ENCODE data around the gene ACOX2. TPM values are rescaled to one million over a fixed set of nuclear protein-coding genes. Genes with fewer than 3 reads are reported as not detected.

ACOX2 gene
- total RNA-seq, 1 experiment from 2014 or later, result 9.5 TPM

- no peaks in the 10 kb centered on the region for H3K27me3 Mint-ChIP-seq (ENCODE audit: insufficient read depth, unreplicated experiment)
- DNase-seq, result no peak
- no peaks in the 10 kb centered on the region for H3K36me3 Mint-ChIP-seq (ENCODE audit: insufficient read depth, unreplicated experiment)
- ChIA-PET CTCF (no interaction called here), POLR2A (no interaction called here)
- TF ChIP-seq, protein P1, sequence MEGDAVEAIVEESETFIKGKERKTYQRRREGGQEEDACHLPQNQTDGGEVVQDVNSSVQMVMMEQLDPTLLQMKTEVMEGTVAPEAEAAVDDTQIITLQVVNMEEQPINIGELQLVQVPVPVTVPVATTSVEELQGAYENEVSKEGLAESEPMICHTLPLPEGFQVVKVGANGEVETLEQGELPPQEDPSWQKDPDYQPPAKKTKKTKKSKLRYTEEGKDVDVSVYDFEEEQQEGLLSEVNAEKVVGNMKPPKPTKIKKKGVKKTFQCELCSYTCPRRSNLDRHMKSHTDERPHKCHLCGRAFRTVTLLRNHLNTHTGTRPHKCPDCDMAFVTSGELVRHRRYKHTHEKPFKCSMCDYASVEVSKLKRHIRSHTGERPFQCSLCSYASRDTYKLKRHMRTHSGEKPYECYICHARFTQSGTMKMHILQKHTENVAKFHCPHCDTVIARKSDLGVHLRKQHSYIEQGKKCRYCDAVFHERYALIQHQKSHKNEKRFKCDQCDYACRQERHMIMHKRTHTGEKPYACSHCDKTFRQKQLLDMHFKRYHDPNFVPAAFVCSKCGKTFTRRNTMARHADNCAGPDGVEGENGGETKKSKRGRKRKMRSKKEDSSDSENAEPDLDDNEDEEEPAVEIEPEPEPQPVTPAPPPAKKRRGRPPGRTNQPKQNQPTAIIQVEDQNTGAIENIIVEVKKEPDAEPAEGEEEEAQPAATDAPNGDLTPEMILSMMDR (IDR thresholded peaks at IDR 0.05; ENCODE audit: insufficient read depth in 1 of 2, low read depth in 1 of 2, low read length in 1 of 2, severe bottlenecking in 1 of 2, unreplicated experiment in 1 of 2), result no peak
- no peaks in the 10 kb centered on the region for H3K36me3 ChIP-seq (ENCODE audit: control insufficient read depth, insufficient read depth, low read length)
- no peaks in the 10 kb centered on the region for H3K9me3 Mint-ChIP-seq (ENCODE audit: unreplicated experiment)
- no peak overlapping the region for H3K27ac Mint-ChIP-seq (ENCODE audit: unreplicated experiment)
- no peak overlapping the region for H3K4me3 Mint-ChIP-seq (ENCODE audit: unreplicated experiment)
- H3K4me1 Mint-ChIP-seq (ENCODE audit: low read depth, unreplicated experiment), result peaks cover 14% of the 10 kb centered on the region
- no peak overlapping the region for H3K4me3 ChIP-seq (ENCODE audit: low read depth, low read length)
- intact Hi-C loops (cut with micrococcal nuclease; ENCODE audit: unreplicated experiment), result no loop called here
- H3K9me3 ChIP-seq, result no peaks in the 10 kb centered on the region
- no TSS peak for BruUV-seq (replicated peaks)
- H3K27me3 ChIP-seq (replicated peaks; ENCODE audit: control insufficient read depth, insufficient read depth, low read length), result no peaks in the 10 kb centered on the region
- H3K4me1 ChIP-seq, result peaks cover 42% of the 10 kb centered on the region
Observed at GRCh38 chr3:58466899-58467563, 70.0 kb downstream of the ACOX2 start.

- peaks cover 20% of the 10 kb centered on the region for H3K4me1 ChIP-seq
- no peak overlapping the region for H3K4me3 ChIP-seq (ENCODE audit: low read depth, low read length)
- CTCF ChIA-PET, result no interaction called here
- no peaks in the 10 kb centered on the region for H3K9me3 ChIP-seq
- intact Hi-C loops (cut with micrococcal nuclease; ENCODE audit: unreplicated experiment), result no loop called here
- Mint-ChIP-seq H3K27ac (ENCODE audit: unreplicated experiment) (no peak overlapping the region), H3K4me1 (ENCODE audit: low read depth, unreplicated experiment) (peaks cover 3% of the 10 kb centered on the region), H3K9me3 (ENCODE audit: unreplicated experiment) (no peaks in the 10 kb centered on the region), H3K27me3 (ENCODE audit: insufficient read depth, unreplicated experiment) (no peaks in the 10 kb centered on the region), H3K4me3 (ENCODE audit: unreplicated experiment) (no peak overlapping the region), H3K36me3 (ENCODE audit: insufficient read depth, unreplicated experiment) (no peaks in the 10 kb centered on the region)
- no peaks in the 10 kb centered on the region for H3K36me3 ChIP-seq (ENCODE audit: control insufficient read depth, insufficient read depth, low read length)
- TF ChIP-seq, protein P1 (IDR thresholded peaks at IDR 0.05; ENCODE audit: insufficient read depth in 1 of 2, low read depth in 1 of 2, low read length in 1 of 2, severe bottlenecking in 1 of 2, unreplicated experiment in 1 of 2), result no peak
- H3K27me3 ChIP-seq (replicated peaks; ENCODE audit: control insufficient read depth, insufficient read depth, low read length), result no peaks in the 10 kb centered on the region
- no peak for DNase-seq
- BruUV-seq (replicated peaks), result no TSS peak
- POLR2A ChIA-PET, result no interaction called here
Observed at GRCh38 chr3:58464866-58465265, 72.1 kb downstream of the ACOX2 start.

DNA sequence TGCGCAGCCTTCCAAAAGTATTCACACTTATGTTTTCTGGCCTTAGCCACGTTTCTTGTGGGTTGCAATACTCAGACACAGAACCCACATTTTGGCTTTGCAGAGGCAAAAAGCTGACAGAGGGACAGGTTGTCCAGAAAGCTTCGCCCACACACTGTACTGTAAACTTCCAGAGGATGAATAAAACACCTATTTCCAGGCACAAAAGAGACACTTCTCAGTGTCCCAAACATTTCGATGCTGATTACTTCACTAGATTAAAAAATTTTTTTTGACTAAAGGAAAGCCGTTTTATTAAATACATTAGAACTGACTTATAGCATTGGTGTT is 73.1 kb downstream of the ACOX2 start:
- no TSS peak for BruUV-seq (replicated peaks)
- no peaks in the 10 kb centered on the region for H3K36me3 ChIP-seq (ENCODE audit: control insufficient read depth, insufficient read depth, low read length)
- H3K4me1 ChIP-seq, result peaks cover 11% of the 10 kb centered on the region
- H3K36me3 Mint-ChIP-seq (ENCODE audit: insufficient read depth, unreplicated experiment), result no peaks in the 10 kb centered on the region
- H3K9me3 ChIP-seq, result no peaks in the 10 kb centered on the region
- intact Hi-C loops (cut with micrococcal nuclease; ENCODE audit: unreplicated experiment), result loop anchor here (1.0 to 2.0 kb wide), 2 partner anchors 27 to 69 kb away; no protein-coding TSS in a partner anchor
- H3K4me3 ChIP-seq (ENCODE audit: low read depth, low read length), result no peak overlapping the region
- ChIA-PET POLR2A (no interaction called here), CTCF (interaction anchor here (1.0 to 1.3 kb wide), 3 partner anchors 12 to 166 kb away, joined by 3 to 4 read pairs (median 3); no protein-coding TSS in a partner anchor)
- no peaks in the 10 kb centered on the region for H3K27me3 ChIP-seq (replicated peaks; ENCODE audit: control insufficient read depth, insufficient read depth, low read length)
- no peaks in the 10 kb centered on the region for H3K27me3 Mint-ChIP-seq (ENCODE audit: insufficient read depth, unreplicated experiment)
- H3K9me3 Mint-ChIP-seq (ENCODE audit: unreplicated experiment), result no peaks in the 10 kb centered on the region
- H3K27ac Mint-ChIP-seq (ENCODE audit: unreplicated experiment), result no peak overlapping the region
- TF ChIP-seq, protein P1 (IDR thresholded peaks at IDR 0.05; ENCODE audit: insufficient read depth in 1 of 2, low read depth in 1 of 2, low read length in 1 of 2, severe bottlenecking in 1 of 2, unreplicated experiment in 1 of 2), result no peak
- no peaks in the 10 kb centered on the region for H3K4me1 Mint-ChIP-seq (ENCODE audit: low read depth, unreplicated experiment)
- H3K4me3 Mint-ChIP-seq (ENCODE audit: unreplicated experiment), result no peak overlapping the region
- DNase-seq, result no peak

All from Caco-2 (cell line).